IPS-15b (cell line): ENCODE results near the gene HIVEP3.
"Not testable (repeated sequence)": the region's sequence is repeated elsewhere in the genome, so short reads cannot be mapped to it uniquely, and the experiment has no call there.

Source experiments
- H3K27me3 ChIP-seq: one replicate; pipeline ENCODE4 v1.6.1; 2013; ENCODE audit warnings: low read length; ENCODE audit not compliant: control insufficient read depth, insufficient read depth
- H3K36me3 ChIP-seq: one replicate; pipeline ENCODE4 v1.6.1; 2013; ENCODE audit warnings: low read length; ENCODE audit not compliant: control insufficient read depth, insufficient read depth
- H3K4me1 ChIP-seq: one replicate; pipeline ENCODE4 v1.6.1; 2013; ENCODE audit warnings: mild to moderate bottlenecking, low read length; ENCODE audit not compliant: control insufficient read depth, insufficient read depth
- H3K4me3 ChIP-seq: one replicate; pipeline ENCODE4 v1.5.1; 2013; ENCODE audit warnings: low read depth, low read length
- H3K9ac ChIP-seq: one replicate; pipeline ENCODE4 v1.6.1; 2013; ENCODE audit warnings: low read depth, mild to moderate bottlenecking, low read length
- H3K9me3 ChIP-seq: one replicate; pipeline ENCODE4 v1.6.1; 2013; ENCODE audit warnings: mild to moderate bottlenecking, low read length; ENCODE audit not compliant: control insufficient read depth, insufficient read depth

The HIVEP3 gene

DNA sequence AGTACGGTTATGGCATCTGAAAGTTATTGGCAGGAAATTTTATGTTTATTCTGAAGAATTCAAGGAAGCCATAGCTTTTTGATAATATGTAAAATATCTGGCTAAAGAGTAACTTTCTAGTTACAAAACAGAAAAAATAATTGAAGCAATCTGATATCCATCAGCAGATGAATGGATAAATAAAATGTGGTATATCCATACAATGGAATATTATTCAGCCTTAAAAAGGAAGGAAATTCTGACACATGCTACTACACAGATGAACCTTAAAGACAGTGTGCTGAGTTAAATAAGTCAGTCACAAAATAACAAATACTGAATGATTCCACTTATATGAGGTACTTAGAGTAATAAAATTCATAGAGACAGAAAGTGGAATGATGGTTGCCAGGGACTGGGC is 25.0 kb upstream of the HIVEP3 start:
- Histone ChIP-seq H3K9ac (no peak overlapping the region), H3K9me3 (no peaks in the 10 kb centered on the region), H3K4me1 (no peaks in the 10 kb centered on the region), H3K4me3 (no peak overlapping the region), H3K27me3 (no peaks in the 10 kb centered on the region), H3K36me3 (no peaks in the 10 kb centered on the region)

GRCh38 chr1:41942278-41942677 is 23.6 kb upstream of the HIVEP3 start:
- Histone ChIP-seq H3K9me3 (no peaks in the 10 kb centered on the region), H3K9ac (no peak overlapping the region), H3K4me1 (no peaks in the 10 kb centered on the region), H3K36me3 (no peaks in the 10 kb centered on the region), H3K4me3 (no peak overlapping the region), H3K27me3 (no peaks in the 10 kb centered on the region)

GRCh38 chr1:41941381-41941780 is 22.7 kb upstream of the HIVEP3 start:
- Histone ChIP-seq H3K27me3 (no peaks in the 10 kb centered on the region), H3K4me1 (no peaks in the 10 kb centered on the region), H3K9ac (no peak overlapping the region), H3K36me3 (no peaks in the 10 kb centered on the region), H3K4me3 (no peak overlapping the region), H3K9me3 (no peaks in the 10 kb centered on the region)

DNA sequence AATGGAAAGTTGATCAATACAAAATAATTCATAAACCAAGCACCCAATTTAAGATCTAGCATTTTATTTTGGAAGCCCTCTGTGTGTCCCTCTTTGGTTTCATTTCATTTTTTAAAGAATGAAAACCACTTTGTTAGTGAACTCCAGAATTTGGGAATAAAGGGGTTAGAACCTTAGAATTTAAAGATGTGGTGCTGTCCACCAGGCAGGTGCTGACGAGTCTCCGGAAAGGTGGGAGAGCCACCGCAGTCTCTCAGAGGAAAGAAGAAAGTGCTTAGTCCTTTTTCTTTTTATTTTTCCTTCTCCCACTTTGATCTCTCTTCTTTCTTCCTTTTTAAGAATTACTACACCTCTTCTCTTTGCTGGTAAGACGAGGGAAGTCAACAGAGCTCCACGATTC is 20.5 kb upstream of the HIVEP3 start:
- Histone ChIP-seq H3K9me3 (no peaks in the 10 kb centered on the region), H3K27me3 (no peaks in the 10 kb centered on the region), H3K4me1 (no peaks in the 10 kb centered on the region), H3K36me3 (no peaks in the 10 kb centered on the region), H3K4me3 (no peak overlapping the region), H3K9ac (no peak overlapping the region)

GRCh38 chr1:41936107-41936506 is 17.4 kb upstream of the HIVEP3 start:
- no peaks in the 10 kb centered on the region for H3K9me3 ChIP-seq
- no peak overlapping the region for H3K4me3 ChIP-seq
- no peak overlapping the region for H3K9ac ChIP-seq
- H3K4me1 ChIP-seq = no peaks in the 10 kb centered on the region
- H3K36me3 ChIP-seq = no peaks in the 10 kb centered on the region
- no peaks in the 10 kb centered on the region for H3K27me3 ChIP-seq

DNA sequence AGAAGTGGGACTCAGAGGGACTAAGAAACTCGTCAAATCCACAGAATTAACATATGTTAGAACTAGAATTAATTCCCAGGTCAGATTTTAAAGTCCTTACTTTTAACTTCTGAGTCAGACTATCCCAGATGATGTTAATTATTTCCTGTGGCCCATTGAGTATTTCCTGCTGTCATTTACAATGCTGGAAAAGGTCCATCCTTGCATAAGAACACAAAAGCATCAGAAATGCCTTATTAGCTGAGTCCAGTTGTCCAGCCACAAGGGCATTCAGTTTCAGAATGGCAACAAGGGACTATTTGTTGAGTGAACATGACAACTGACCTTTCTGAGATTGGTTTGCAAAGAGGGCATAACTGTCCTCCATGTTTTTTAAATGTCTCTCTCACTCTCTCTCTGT is 16.5 kb upstream of the HIVEP3 start:
- no peaks in the 10 kb centered on the region for H3K36me3 ChIP-seq
- no peaks in the 10 kb centered on the region for H3K27me3 ChIP-seq
- H3K9ac ChIP-seq = no peak overlapping the region
- no peak overlapping the region for H3K4me3 ChIP-seq
- no peaks in the 10 kb centered on the region for H3K9me3 ChIP-seq
- no peaks in the 10 kb centered on the region for H3K4me1 ChIP-seq

GRCh38 chr1:41933106-41933505 is 14.4 kb upstream of the HIVEP3 start:
- Histone ChIP-seq H3K27me3 (no peaks in the 10 kb centered on the region), H3K9me3 (no peaks in the 10 kb centered on the region), H3K4me1 (no peaks in the 10 kb centered on the region), H3K4me3 (no peak overlapping the region), H3K9ac (no peak overlapping the region), H3K36me3 (no peaks in the 10 kb centered on the region)

GRCh38 chr1:41931578-41931977 is 12.9 kb upstream of the HIVEP3 start:
- Histone ChIP-seq H3K4me1 (no peaks in the 10 kb centered on the region), H3K4me3 (no peak overlapping the region)

DNA sequence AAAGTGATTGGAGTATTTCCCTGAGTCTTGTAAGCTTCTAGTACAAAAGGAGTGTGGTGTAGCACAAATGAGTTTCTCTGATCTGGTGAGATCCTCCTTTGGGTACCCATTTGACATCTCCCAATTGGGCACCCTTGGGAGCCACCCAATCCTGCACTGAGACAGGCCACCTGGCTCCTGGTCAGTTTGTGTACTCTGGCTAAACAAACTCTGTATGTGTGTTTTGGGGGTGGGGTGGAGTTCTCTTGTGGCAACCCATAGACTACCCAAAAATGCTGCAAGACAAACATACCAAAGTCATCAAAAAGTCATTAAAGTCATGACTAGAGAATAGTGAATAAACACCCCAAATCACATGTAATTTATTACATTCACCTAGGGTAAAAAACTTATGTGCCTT is 8.4 kb upstream of the HIVEP3 start:
- Histone ChIP-seq H3K9ac (no peak overlapping the region), H3K36me3 (no peaks in the 10 kb centered on the region), H3K27me3 (no peaks in the 10 kb centered on the region), H3K4me3 (no peak overlapping the region), H3K4me1 (no peaks in the 10 kb centered on the region), H3K9me3 (no peaks in the 10 kb centered on the region)

More at GRCh38 chr1:41931578-41931977, 12.9 kb upstream of the HIVEP3 start:
- Histone ChIP-seq H3K36me3 (no peaks in the 10 kb centered on the region), H3K27me3 (no peaks in the 10 kb centered on the region), H3K9me3 (no peaks in the 10 kb centered on the region), H3K9ac (no peak overlapping the region)

DNA sequence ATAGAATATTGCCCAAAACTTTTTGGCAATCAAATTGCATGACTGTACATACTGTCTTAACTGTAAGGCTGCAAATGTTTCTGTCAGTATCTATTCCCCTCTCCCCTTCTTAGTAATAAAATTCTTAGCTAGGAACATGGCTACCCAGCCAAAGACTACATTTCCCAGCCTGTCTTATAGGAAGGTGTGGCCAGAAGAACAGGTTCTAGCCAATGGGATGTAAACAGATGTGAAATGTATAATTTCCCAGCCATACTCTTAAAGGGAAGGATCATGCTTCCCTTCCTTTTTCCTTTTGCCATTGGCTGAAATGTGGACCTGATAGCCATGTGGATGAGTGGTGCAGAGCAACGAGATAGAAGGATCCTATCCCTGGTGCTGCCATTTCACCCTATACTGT is 7.0 kb upstream of the HIVEP3 start:
- H3K9me3 ChIP-seq = no peaks in the 10 kb centered on the region
- no peaks in the 10 kb centered on the region for H3K36me3 ChIP-seq
- peaks cover 2% of the 10 kb centered on the region for H3K27me3 ChIP-seq
- H3K4me1 ChIP-seq = no peaks in the 10 kb centered on the region
- no peak overlapping the region for H3K4me3 ChIP-seq
- H3K9ac ChIP-seq = no peak overlapping the region

DNA sequence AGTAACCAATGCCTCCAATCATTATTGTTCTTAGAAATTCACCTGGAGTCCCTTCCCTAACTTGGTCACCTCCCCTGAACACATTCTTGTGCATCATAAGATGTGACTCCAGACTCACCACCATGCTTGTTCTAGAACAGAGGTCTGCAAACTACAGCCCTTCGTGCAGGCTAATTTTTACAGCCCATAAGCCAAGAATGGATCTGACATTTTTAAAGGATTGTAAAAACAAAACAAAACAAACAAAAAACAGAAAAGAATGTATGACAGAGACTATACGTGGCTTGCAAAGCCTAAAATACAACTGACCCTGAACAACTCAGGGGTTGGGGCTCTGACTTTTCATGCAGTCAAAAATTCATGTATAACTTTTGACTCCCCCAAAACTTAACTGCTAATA is 6.2 kb upstream of the HIVEP3 start:
- Histone ChIP-seq H3K9ac (no peak overlapping the region), H3K9me3 (no peaks in the 10 kb centered on the region), H3K4me3 (no peak overlapping the region), H3K36me3 (no peaks in the 10 kb centered on the region), H3K4me1 (no peaks in the 10 kb centered on the region), H3K27me3 (peaks cover 3% of the 10 kb centered on the region)

DNA sequence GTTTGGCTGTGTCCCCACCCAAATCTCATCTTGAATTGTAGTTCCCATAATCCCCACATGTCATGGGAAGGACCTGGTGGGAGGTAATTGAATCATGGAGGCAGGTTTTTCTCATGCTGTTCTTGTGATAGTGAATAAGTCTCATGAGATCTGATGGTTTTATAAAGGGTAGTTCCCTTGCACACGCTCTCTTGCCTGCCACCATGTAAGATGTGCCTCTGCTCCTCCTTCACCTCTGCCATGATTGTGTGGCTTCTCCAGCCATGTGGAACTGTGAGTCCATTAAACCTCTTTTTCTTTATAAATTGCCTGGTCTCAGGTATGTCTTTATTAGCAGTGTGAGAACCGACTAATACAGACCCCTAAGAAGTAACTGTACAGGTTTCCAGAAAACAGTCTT is 2.5 kb upstream of the HIVEP3 start:
- not testable (repeated sequence) for H3K4me1 ChIP-seq, H3K9me3 ChIP-seq, H3K9ac ChIP-seq, H3K36me3 ChIP-seq, H3K4me3 ChIP-seq
- H3K27me3 ChIP-seq = peaks cover 37% of the 10 kb centered on the region

- Histone ChIP-seq H3K9me3 (no peaks in the 10 kb centered on the region), H3K27me3 (peaks cover 43% of the 10 kb centered on the region), H3K4me1 (peaks cover 8% of the 10 kb centered on the region), H3K36me3 (no peaks in the 10 kb centered on the region), H3K4me3 (no peak overlapping the region), H3K9ac (no peak overlapping the region)
These were observed 1.9 kb upstream of the HIVEP3 start for GRCh38 chr1:41920658-41921057.
